Measurements from ENCODE around the gene CTXND1. TPM values are rescaled to one million over a fixed set of nuclear protein-coding genes. Genes with fewer than 3 reads are reported as not detected.

The CTXND1 gene
- total RNA-seq, 1 experiment from 2014 or later = not detected

DNA sequence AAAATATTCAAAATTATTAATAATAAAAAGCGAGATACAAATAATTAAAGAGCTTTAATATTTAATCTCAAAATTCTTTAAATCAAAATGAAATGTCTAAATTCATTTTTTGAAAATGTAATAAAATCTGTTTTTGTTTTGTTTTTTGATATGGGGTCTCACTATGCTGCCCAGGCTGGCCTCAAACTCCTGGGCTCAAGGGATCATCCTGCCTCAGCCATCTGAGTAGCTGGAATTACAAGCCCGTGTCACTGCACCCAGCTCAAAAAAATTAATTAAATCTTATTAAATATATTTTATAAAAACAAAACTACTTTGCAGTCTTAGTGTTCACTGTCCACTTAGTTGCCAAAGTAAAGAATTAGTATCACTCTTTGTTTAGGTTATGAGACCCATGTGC is 60.8 kb downstream of the CTXND1 start:
- peaks cover 5 to 7% (median 5%) of the 10 kb centered on the region in 3 experiments; a peak in 5 of 7 replicates for H3K36me3 Mint-ChIP-seq (ENCODE audit: insufficient read depth in 1 of 3, low read depth in 3 of 3)
- Histone ChIP-seq H4K8ac (replicated peaks; ENCODE audit: insufficient read length, low read depth, low read length) (no peak overlapping the region), H4K91ac (ENCODE audit: insufficient read length, low read depth, low read length) (no peak overlapping the region), H3K27ac (ENCODE audit: insufficient read length, low read depth, low read length) (no peak overlapping the region), H3K9me3 (ENCODE audit: control insufficient read depth, low read depth, low read length) (no peaks in the 10 kb centered on the region), H3K23me2 (ENCODE audit: insufficient read length, low read depth, low read length, poor library complexity, severe bottlenecking) (no peaks in the 10 kb centered on the region), H3T11ph (ENCODE audit: low read length) (no peak overlapping the region), H2BK15ac (ENCODE audit: low read depth, low read length) (no peak overlapping the region), H2AFZ (ENCODE audit: low read length) (no peak overlapping the region), H3K9ac (ENCODE audit: extremely low read depth, insufficient read length, low read length) (no peak overlapping the region), H2BK20ac (ENCODE audit: low read depth, low read length, poor library complexity, severe bottlenecking) (no peak overlapping the region), H3K14ac (ENCODE audit: insufficient read depth, low read length) (no peak overlapping the region), H2AK5ac (ENCODE audit: insufficient read length, low read length) (no peak overlapping the region), H3K79me2 (ENCODE audit: insufficient read depth, low read length) (no peaks in the 10 kb centered on the region), H3K23ac (ENCODE audit: insufficient read length, low read depth, low read length) (no peak overlapping the region), H3K4me2 (ENCODE audit: insufficient read depth, insufficient read length, low read length) (no peak overlapping the region), H3K56ac (ENCODE audit: insufficient read length, low read depth, low read length) (no peak overlapping the region), H3K4ac (ENCODE audit: low read depth, low read length) (no peak overlapping the region), H3K18ac (ENCODE audit: insufficient read length, low read depth, low read length) (no peak overlapping the region), H3K4me1 (ENCODE audit: insufficient read depth, low read length) (no peaks in the 10 kb centered on the region), H2BK12ac (ENCODE audit: insufficient read length, low read depth, low read length) (no peak overlapping the region), H4K5ac (ENCODE audit: insufficient read length, low read depth, low read length) (no peak overlapping the region), H3K27me3 (ENCODE audit: insufficient read depth, low read length) (no peaks in the 10 kb centered on the region), H4K20me1 (ENCODE audit: control insufficient read depth, insufficient read depth, insufficient read length) (no peaks in the 10 kb centered on the region), H2BK120ac (ENCODE audit: low read depth, low read length, poor library complexity, severe bottlenecking) (no peak overlapping the region), H3K79me1 (ENCODE audit: insufficient read depth, low read depth, low read length, poor library complexity, severe bottlenecking) (no peaks in the 10 kb centered on the region), H2BK5ac (ENCODE audit: insufficient read length, low read length) (no peak overlapping the region)
- no CpG with 5 or more reads among the region's 2 CpGs for WGBS (ENCODE audit: extremely low coverage, insufficient read length, low lambda C conversion rate)
- TF ChIP-seq, protein P1, sequence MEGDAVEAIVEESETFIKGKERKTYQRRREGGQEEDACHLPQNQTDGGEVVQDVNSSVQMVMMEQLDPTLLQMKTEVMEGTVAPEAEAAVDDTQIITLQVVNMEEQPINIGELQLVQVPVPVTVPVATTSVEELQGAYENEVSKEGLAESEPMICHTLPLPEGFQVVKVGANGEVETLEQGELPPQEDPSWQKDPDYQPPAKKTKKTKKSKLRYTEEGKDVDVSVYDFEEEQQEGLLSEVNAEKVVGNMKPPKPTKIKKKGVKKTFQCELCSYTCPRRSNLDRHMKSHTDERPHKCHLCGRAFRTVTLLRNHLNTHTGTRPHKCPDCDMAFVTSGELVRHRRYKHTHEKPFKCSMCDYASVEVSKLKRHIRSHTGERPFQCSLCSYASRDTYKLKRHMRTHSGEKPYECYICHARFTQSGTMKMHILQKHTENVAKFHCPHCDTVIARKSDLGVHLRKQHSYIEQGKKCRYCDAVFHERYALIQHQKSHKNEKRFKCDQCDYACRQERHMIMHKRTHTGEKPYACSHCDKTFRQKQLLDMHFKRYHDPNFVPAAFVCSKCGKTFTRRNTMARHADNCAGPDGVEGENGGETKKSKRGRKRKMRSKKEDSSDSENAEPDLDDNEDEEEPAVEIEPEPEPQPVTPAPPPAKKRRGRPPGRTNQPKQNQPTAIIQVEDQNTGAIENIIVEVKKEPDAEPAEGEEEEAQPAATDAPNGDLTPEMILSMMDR (conservative IDR thresholded peaks at IDR 0.05) = no peak
- H3K27me3 Mint-ChIP-seq (ENCODE audit: low read depth) = 0 out of 2 replicates have a peak, but pooled peaks cover 2% of the 10 kb centered on the region
- H3K9me3 Mint-ChIP-seq = no peaks in the 10 kb centered on the region; a peak in 1 of 5 replicates
- no peak overlapping the region for H3K27ac Mint-ChIP-seq
- no peak for DNase-seq
- H3K4me1 Mint-ChIP-seq = peaks cover 14 to 20% of the 10 kb centered on the region in 2 experiments
- no peak overlapping the region for H3K4me3 Mint-ChIP-seq
